Right cardiac atrium (tissue), 5 donors: ENCODE measurements around the gene OLFM3. TPM values are rescaled to one million over a fixed set of nuclear protein-coding genes. Genes with fewer than 3 reads are reported as not detected.

ENCODE experiments used
- ATAC-seq, 2 donors: fragments of 200-7000 bp; cut with Tn5 transposase; one replicate each; pipeline versions ENCODE4 v1.8.0 to v1.9.1; 2020; ENCODE audit warnings: moderate library complexity in 2 of 2, mild to moderate bottlenecking in 1 of 2
- DNase-seq, 3 donors: peaks; one replicate each; pipeline ENCODE4 v3.0.0-alpha.2; 2020
- H3K27ac ChIP-seq: one replicate; pipeline ENCODE4 v1.5.1; 2013; ENCODE audit warnings: mild to moderate bottlenecking, low read length, control low read depth, moderate library complexity
- H3K27me3 ChIP-seq: one replicate; pipeline ENCODE4 v1.6.1; 2013; ENCODE audit not compliant: control insufficient read depth, insufficient read depth
- H3K4me1 ChIP-seq: one replicate; pipeline ENCODE4 v1.6.1; 2013; ENCODE audit warnings: low read length; ENCODE audit not compliant: control insufficient read depth, insufficient read depth
- H3K4me3 ChIP-seq: one replicate; pipeline ENCODE4 v1.5.1; 2013; ENCODE audit warnings: low read length, control low read depth
- H3K9me3 ChIP-seq: one replicate; pipeline ENCODE4 v1.6.1; 2013; ENCODE audit warnings: low read length; ENCODE audit not compliant: control insufficient read depth
- WGBS: extraction: QIAGEN DNeasy Blood & Tissue Kit; methylation state at CpG from one replicate; pipeline ENCODE4 v1.1.7; 2013; 5-methylcytosine and 5-hydroxymethylcytosine counted together
- intact Hi-C, 4 donors: fragments of 100-400 bp; cut with DNase I; formaldehyde crosslinking; loops; one replicate each; pipeline versions ENCODE4 v1.11.0 to v1.14.0; 2022 to 2023
- polyA plus RNA-seq: library from polyadenylated mRNA; stranded (reverse); fragments of 200-250 nt; gene quantifications from one replicate; pipeline ENCODE4 v1.2.3, GENCODE V29; 2013
- total RNA-seq, 4 donors: library from RNA; stranded (reverse); fragmentation: NEBNext Ultra II Directional; extraction: Animal tissue kit (Norgen Biotek cat#: 25700); gene quantifications; one replicate each; pipeline ENCODE4 v1.2.1, GENCODE V29; 2021
- donor health status: healthy with polysubstance abuse.
- donor health status: DM: no; HTN: yes; CAD: no.
- donor health status: DM: no; HTN: no; CAD: no.
- donor health status: DM: no; HTN: yes; CAD: no; lungs with severe emphysema.
- donor health status: DM: yes; HTN: yes; CAD: no.

OLFM3 gene
- total and polyA plus RNA-seq, 5 donors, result not detected

DNA sequence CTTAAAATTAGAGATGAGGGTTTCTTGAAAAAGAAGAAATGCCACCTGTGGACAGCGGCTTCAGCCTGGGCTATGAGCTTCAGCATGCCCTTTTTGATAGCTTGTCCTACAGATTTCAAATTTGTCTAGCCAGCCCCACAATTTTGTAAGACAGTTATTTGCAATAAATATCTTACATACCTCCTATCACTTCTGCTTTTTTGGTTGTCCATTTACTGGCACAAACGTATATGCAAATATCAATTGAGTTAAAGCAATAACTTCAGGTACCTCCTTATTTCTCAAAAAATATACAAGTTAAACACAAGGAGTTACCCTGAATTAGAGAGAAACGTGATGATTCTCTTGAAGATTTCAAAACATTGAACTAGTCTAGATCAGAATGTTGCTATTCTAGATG lies 53.5 kb downstream of the OLFM3 start:
- Histone ChIP-seq H3K27me3 (no peaks in the 10 kb centered on the region), H3K4me1 (no peaks in the 10 kb centered on the region), H3K4me3 (no peak overlapping the region), H3K9me3 (no peaks in the 10 kb centered on the region), H3K27ac (no peak overlapping the region)
- ATAC-seq (no peak), DNase-seq (no peak)
- intact Hi-C loops, result no loop called here
- 57% methylated on average over 3 of the region's 3 CpGs for WGBS

DNA sequence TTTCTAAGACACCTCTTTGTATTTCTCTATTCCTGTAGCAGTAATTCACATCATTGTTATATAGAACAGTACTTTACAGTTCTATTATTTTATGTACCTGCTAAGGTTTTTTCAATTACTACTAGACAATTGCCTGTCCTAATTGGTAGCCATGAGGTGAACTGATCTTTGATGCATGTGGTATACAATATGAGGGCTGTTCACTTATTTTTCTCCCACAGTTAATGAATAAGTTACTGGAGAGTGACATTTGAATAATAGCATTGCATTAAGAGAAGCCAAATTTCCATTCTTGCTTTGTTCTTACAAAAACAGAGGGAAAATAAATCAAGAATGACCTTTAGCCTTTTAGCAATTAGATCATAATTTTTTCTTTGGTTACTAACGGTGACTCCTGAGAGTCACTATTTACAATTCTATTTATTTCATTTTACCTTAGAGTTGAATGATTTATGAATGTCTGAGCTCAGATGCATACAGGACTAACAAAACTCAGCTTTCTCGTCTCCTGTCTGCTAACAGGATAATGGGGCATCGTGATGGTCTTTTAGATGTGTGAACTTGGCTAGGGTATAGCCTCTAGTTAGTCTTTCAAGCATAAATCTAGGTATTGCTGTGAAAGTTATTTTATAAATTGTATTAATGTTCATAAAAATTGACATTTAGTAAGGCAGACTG lies 54.1 kb downstream of the OLFM3 start:
- intact Hi-C loops, result no loop called here
- H3K27ac ChIP-seq, result no peak overlapping the region
- no peaks in the 10 kb centered on the region for H3K27me3 ChIP-seq
- no peak overlapping the region for H3K4me3 ChIP-seq
- DNase-seq (no peak), ATAC-seq (no peak)
- H3K9me3 ChIP-seq, result no peaks in the 10 kb centered on the region
- whole genome bisulfite sequencing, result 68% methylated on average over 3 of the region's 3 CpGs
- H3K4me1 ChIP-seq, result no peaks in the 10 kb centered on the region

- WGBS, result 63% methylated on average over 1 of the region's 1 CpG
- no peak for DNase-seq
- intact Hi-C loops, result no loop called here
These were observed 58.0 kb downstream of the OLFM3 start for GRCh38 chr1:101938681-101939080.

DNA sequence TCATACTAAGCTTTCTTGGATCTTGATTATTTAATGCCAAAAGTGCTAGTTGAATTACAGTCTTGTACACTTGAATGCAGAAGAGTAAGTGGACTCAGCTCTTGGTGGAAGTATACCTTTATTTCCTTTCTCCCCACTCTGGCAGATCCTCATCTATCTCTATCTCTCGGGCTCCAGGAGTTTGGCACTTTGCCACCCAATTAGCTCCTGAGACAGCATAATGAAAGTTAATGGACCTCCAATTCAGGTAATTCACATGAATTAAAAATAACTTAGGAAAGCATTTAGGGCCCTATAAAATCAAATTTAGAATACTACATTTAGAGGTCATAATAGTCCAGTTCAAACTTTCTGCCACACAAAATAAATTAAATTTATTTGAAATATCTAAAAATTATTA lies 67.4 kb downstream of the OLFM3 start:
- H3K4me3 ChIP-seq, result no peak overlapping the region
- H3K27ac ChIP-seq, result no peak overlapping the region
- intact Hi-C loops, result no loop called here
- H3K9me3 ChIP-seq, result no peaks in the 10 kb centered on the region
- ATAC-seq (no peak), DNase-seq (no peak)
- 22% methylated on average over 1 of the region's 1 CpG for WGBS
- no peaks in the 10 kb centered on the region for H3K27me3 ChIP-seq
- H3K4me1 ChIP-seq, result no peaks in the 10 kb centered on the region

More at GRCh38 chr1:101938681-101939080, 58.0 kb downstream of the OLFM3 start:
- no peak for ATAC-seq
- Histone ChIP-seq H3K27me3 (no peaks in the 10 kb centered on the region), H3K27ac (no peak overlapping the region), H3K4me3 (no peak overlapping the region), H3K4me1 (no peaks in the 10 kb centered on the region), H3K9me3 (no peaks in the 10 kb centered on the region)

DNA sequence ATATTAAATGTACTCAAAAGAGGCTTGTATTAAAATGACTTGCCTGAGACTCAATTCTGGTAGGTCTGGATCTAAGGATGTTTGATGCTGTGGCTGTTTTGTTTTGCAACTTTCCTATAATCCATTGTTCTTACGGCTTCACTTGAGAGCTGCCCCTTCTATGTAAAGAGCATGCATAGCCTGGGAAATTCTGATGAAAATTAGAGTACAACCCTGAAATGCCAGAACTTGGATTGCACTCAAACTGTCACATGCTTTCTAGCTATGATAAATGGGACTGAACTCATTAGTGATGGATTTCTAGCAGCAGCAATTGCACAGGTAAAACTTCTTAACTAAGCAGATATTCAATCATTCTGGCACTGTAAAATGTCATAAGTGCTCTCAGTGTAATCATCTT lies 67.9 kb downstream of the OLFM3 start:
- intact Hi-C loops, result no loop called here
- 86% methylated on average over 1 of the region's 1 CpG for WGBS
- Histone ChIP-seq H3K4me3 (no peak overlapping the region), H3K27me3 (no peaks in the 10 kb centered on the region), H3K4me1 (no peaks in the 10 kb centered on the region), H3K9me3 (no peaks in the 10 kb centered on the region), H3K27ac (no peak overlapping the region)
- ATAC-seq (no peak), DNase-seq (no peak)

DNA sequence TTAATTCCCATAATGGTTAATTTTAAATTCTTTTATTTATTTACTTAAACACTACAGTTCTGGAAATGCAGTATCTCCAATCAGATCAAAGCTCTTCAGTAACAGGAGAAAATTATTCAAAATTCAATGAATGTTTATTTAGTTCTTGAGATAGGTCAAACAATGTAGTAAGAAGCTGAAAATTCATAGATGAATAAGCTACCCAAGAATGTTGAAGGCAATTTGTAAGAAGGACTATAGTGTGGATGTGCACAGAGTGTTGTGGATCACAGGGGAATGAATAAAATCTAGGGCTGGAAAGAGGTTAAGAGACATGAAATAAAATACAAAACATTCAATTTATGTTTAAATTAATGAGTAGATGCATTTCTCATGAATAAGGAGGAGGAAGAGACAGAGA lies 72.0 kb downstream of the OLFM3 start:
- intact Hi-C loops, result no loop called here

DNA sequence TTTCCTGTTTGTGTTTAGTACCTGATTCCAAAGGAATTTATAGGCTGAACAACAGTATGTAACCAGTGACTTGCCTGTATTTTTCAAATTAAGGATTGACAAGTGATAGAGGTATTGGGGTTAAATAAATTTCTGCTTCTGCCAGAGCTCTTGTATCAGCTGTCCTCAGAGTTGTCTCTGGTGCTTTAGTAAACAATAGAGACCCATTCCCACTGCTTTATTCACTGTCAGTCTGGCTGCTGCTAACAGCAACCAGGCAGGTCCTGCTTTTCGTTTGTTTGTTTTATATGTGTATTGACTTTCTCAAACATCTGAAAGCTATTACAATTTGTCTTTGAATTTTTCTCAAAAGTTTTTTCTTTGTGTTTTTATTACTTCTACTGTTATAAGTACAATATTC lies 76.1 kb downstream of the OLFM3 start:
- intact Hi-C loops, result no loop called here
- ATAC-seq, result no peak
- no peak for DNase-seq
- Histone ChIP-seq H3K9me3 (no peaks in the 10 kb centered on the region), H3K27me3 (no peaks in the 10 kb centered on the region), H3K4me3 (no peak overlapping the region), H3K27ac (no peak overlapping the region), H3K4me1 (no peaks in the 10 kb centered on the region)
- WGBS, result 49% methylated on average over 1 of the region's 1 CpG

More for the DNA sequence above, 72.0 kb downstream of the OLFM3 start:
- ATAC-seq (no peak), DNase-seq (no peak)
- no peak overlapping the region for H3K27ac ChIP-seq
- H3K4me3 ChIP-seq, result no peak overlapping the region
- no peaks in the 10 kb centered on the region for H3K9me3 ChIP-seq
- no peaks in the 10 kb centered on the region for H3K4me1 ChIP-seq
- H3K27me3 ChIP-seq, result no peaks in the 10 kb centered on the region

- DNase-seq (no peak), ATAC-seq (no peak)
- no peak overlapping the region for H3K4me3 ChIP-seq
- H3K9me3 ChIP-seq, result no peaks in the 10 kb centered on the region
- no peaks in the 10 kb centered on the region for H3K4me1 ChIP-seq
- H3K27me3 ChIP-seq, result no peaks in the 10 kb centered on the region
- intact Hi-C loops, result no loop called here
- WGBS, result 80% methylated on average over 1 of the region's 1 CpG
- H3K27ac ChIP-seq, result no peak overlapping the region
These were observed 78.4 kb downstream of the OLFM3 start for GRCh38 chr1:101918277-101918676.

DNA sequence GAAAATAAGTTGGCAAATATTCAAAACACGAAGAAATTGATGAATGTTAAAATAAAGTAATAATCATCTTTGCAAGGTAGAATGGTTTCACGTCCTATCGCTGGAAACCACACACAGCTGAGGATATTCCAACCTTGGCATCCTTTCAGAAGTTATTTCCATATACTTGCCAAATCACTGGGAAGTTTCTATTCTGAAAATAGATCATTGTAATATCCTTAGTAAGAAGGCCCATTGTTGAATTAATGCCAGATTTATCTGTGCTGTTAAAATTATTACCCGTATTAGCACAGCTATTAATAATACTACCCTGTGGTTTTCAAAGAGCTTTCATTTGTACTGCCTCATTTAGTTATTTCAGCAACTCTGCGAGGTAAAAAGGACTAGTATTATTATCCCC lies 81.1 kb downstream of the OLFM3 start:
- Histone ChIP-seq H3K4me3 (no peak overlapping the region), H3K9me3 (no peaks in the 10 kb centered on the region), H3K4me1 (no peaks in the 10 kb centered on the region), H3K27me3 (no peaks in the 10 kb centered on the region), H3K27ac (no peak overlapping the region)
- ATAC-seq (peak in 1 of 2 donors; percentile 59), DNase-seq (no peak)
- intact Hi-C loops, result no loop called here
- WGBS, result 15% methylated on average over 5 of the region's 5 CpGs

DNA sequence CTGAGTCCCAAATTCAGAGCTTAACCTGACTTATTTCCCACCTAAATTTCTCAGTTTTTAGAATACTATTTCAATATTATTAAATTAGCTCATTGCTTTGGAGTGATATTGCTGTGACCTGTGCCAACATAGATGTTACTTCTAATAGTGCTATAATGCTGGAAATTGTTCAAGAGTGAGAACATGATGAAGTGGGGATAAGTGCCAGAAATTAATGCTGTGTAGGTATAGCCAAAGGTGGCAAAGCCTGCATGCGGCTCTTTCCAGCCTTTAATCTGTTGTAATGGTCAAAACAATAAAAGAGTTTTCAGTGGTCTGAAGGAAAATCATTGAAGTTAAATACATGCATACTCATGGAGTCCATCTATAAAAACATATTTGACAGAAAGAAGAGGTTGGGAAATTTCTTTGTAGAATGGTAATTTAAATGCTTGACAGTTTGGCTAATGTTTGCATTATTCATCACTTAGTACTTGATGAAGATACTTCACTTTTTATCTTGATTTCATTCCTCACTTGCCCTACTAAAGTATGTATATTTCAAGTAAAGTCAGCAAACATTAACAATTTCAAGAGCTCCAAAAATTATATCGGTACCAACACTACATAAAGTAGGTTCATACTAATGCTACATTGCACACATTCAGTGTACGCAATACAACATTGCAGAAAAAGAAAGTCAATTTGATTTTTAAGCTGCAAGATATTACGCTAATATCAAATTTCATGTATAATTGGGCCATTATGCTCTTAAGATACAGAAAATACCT lies 82.1 kb downstream of the OLFM3 start:
- ATAC-seq, result no peak
- no peaks in the 10 kb centered on the region for H3K4me1 ChIP-seq
- no peak overlapping the region for H3K27ac ChIP-seq
- H3K27me3 ChIP-seq, result no peaks in the 10 kb centered on the region
- no peak overlapping the region for H3K4me3 ChIP-seq
- no peak for DNase-seq
- intact Hi-C loops, result no loop called here
- no peaks in the 10 kb centered on the region for H3K9me3 ChIP-seq
- 84% methylated on average over 4 of the region's 4 CpGs for WGBS

DNA sequence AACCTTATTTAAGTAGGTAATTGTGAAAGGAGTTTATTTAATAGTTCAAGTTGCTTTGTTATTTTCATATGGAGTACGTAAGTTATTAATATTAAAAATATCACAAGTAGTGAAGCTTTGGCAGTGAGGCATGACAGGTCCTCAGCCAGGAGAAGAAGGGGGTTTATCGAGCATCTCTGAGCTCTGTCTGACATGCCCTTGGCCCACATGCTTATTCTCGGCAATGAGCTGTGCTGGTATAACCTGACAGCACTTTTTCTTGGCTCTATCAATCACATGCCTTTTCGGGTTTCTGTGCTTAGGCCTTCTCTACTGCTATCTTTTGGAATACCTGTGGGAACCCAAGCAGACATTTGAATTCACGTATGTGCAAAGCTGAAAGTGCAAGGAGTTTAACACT lies 84.8 kb downstream of the OLFM3 start:
- Histone ChIP-seq H3K27me3 (no peaks in the 10 kb centered on the region), H3K4me1 (no peaks in the 10 kb centered on the region), H3K9me3 (no peaks in the 10 kb centered on the region), H3K27ac (no peak overlapping the region), H3K4me3 (no peak overlapping the region)
- ATAC-seq (no peak), DNase-seq (no peak)
- intact Hi-C loops, result no loop called here
- 64% methylated on average over 5 of the region's 5 CpGs for WGBS
